Panc1 (cell line): ENCODE results near the gene SPTY2D1.

Source experiments
- CTCF ChIP-seq: fragments of 450-650 bp; IDR thresholded peaks from 2 replicates; pipeline ENCODE4 v1.5.1; 2017; ENCODE audit warnings: mild to moderate bottlenecking
- POLR2AphosphoS5 ChIP-seq: IDR thresholded peaks from 2 replicates; pipeline ENCODE4 v1.6.1; 2012; ENCODE audit warnings: mild to moderate bottlenecking, low read depth, low read length, moderate library complexity
- TCF7L2 ChIP-seq: IDR thresholded peaks from 2 replicates; pipeline ENCODE4 v1.6.1; 2011; ENCODE audit warnings: mild to moderate bottlenecking, low read depth, low read length, inconsistent platforms

- no peak for TF ChIP-seq CTCF
- no peak for TF ChIP-seq TCF7L2
- no peak for TF ChIP-seq POLR2AphosphoS5
Measured at GRCh38 chr11:18575361-18575760, 58.8 kb downstream of the SPTY2D1 start.
